K562 (cell line): Measurements from ENCODE around the gene KLF2. TPM values are rescaled to one million over a fixed set of nuclear protein-coding genes. Genes with fewer than 3 reads are reported as not detected.

Source experiments
- ATAC-seq: fragments of 200-7000 bp; cut with Tn5 transposase; 3 replicates; pipeline ENCODE4 v1.9.1; 2020; ENCODE audit warnings: moderate library complexity
- BruUV-seq: library from RNA; stranded (reverse); fragments of 400-500 nt; replicated peaks from 2 replicates; lab custom pipeline; 2021; lab: Mats Ljungman, UMichigan
- CTCF ChIA-PET: fragments of 300-600 bp; formaldehyde crosslinking; extraction: SDS; loops from one replicate; lab custom pipeline; 2021; ENCODE audit warnings: low intra/inter-chr PET ratio; lab: Yijun Ruan, JAX
- POLR2A ChIA-PET: fragments of 300-600, 350-650 bp; sonication (Branson Sonifier 250); formaldehyde crosslinking; extraction: SDS; loops from one replicate; lab custom pipeline; 2021; ENCODE audit warnings: antibody characterized with exemption, inconsistent platforms; lab: Yijun Ruan, JAX
- DNase-seq, 4 experiments: peaks; one replicate each; pipeline versions ENCODE4 v3.0.0 to v3.0.0-alpha.2; 2011 to 2018; ENCODE audit warnings: low spot score in 3 of 4, mixed read lengths in 3 of 4; ENCODE audit errors: extremely low read depth in 1 of 4
- FAIRE-seq: peaks from 2 replicates; lab custom pipeline; 2011; peaks lifted over from hg19 to GRCh38; lab: Jason Lieb, UNC
- H2AFZ ChIP-seq: 2 replicates; pipeline ENCODE4 v1.6.0; 2011; ENCODE audit warnings: low read depth, low read length, control low read depth, inconsistent platforms
- H3K27ac ChIP-seq: fragments of 200-600 bp; 3 replicates; pipeline ENCODE4 v1.8.0; 2011; ENCODE audit warnings: low read depth, mild to moderate bottlenecking, control low read depth, inconsistent platforms, low read length, moderate library complexity, mixed read lengths; ENCODE audit errors: extremely low read depth
- H3K27me3 ChIP-seq, 2 experiments: fragments of 300-600 bp in 1 of 2; 2 replicates in 1 of 2; 3 replicates in 1 of 2; pipeline versions ENCODE4 v1.6.0 to v1.8.0; 2011; ENCODE audit warnings: inconsistent platforms in 2 of 2, low read length in 2 of 2, mild to moderate bottlenecking in 1 of 2, mixed read lengths in 1 of 2, moderate library complexity in 1 of 2; ENCODE audit not compliant: control insufficient read depth in 2 of 2, insufficient read depth in 2 of 2
- H3K36me3 ChIP-seq: fragments of 300-600 bp; 3 replicates; pipeline ENCODE4 v1.8.0; 2011; ENCODE audit warnings: mild to moderate bottlenecking, low read length, inconsistent platforms; ENCODE audit not compliant: control insufficient read depth, insufficient read depth
- H3K4me1 ChIP-seq, 2 experiments: fragments of 200-600 bp in 1 of 2; replicated peaks in 1 of 2; 2 replicates in 1 of 2; 3 replicates in 1 of 2; pipeline versions ENCODE4 v1.5.1 to v1.8.0; 2011; ENCODE audit warnings: inconsistent platforms in 2 of 2, low read length in 2 of 2, mild to moderate bottlenecking in 1 of 2, mixed read lengths in 1 of 2, moderate library complexity in 1 of 2; ENCODE audit not compliant: control insufficient read depth in 2 of 2, insufficient read depth in 2 of 2
- H3K4me2 ChIP-seq: 2 replicates; pipeline ENCODE4 v1.6.1; 2011; ENCODE audit warnings: low read length, control low read depth, inconsistent platforms, mixed read lengths; ENCODE audit not compliant: insufficient read depth
- H3K4me3 ChIP-seq: fragments of 200-600 bp; sonication (generic), shearing (Covaris generic); 2 replicates; pipeline ENCODE4 v1.5.1; 2016; ENCODE audit warnings: control low read depth, inconsistent platforms
- H3K79me2 ChIP-seq: fragments of 200-600 bp; 3 replicates; pipeline ENCODE4 v1.8.0; 2011; ENCODE audit warnings: low read length, inconsistent platforms; ENCODE audit not compliant: control insufficient read depth, insufficient read depth
- H3K9ac ChIP-seq, 2 experiments: 2 replicates each; pipeline versions ENCODE4 v1.6.0 to v1.6.1; 2011; ENCODE audit warnings: low read depth in 2 of 2, low read length in 2 of 2, control low read depth in 1 of 2, inconsistent platforms in 1 of 2, mild to moderate bottlenecking in 1 of 2, mixed read lengths in 1 of 2; ENCODE audit not compliant: insufficient read depth in 1 of 2
- H3K9me1 ChIP-seq: one replicate; pipeline ENCODE4 v1.6.0; 2011; ENCODE audit warnings: inconsistent platforms, mild to moderate bottlenecking, low read length, moderate library complexity; ENCODE audit not compliant: control insufficient read depth, insufficient read depth
- H3K9me3 ChIP-seq: replicated peaks from 2 replicates; pipeline ENCODE4 v1.5.1; 2011; ENCODE audit warnings: low read depth, low read length, inconsistent platforms; ENCODE audit not compliant: control insufficient read depth, insufficient read depth
- H4K20me1 ChIP-seq: replicated peaks from 2 replicates; pipeline ENCODE4 v1.6.1; 2011; ENCODE audit warnings: low read length, inconsistent platforms, mixed read lengths; ENCODE audit not compliant: control insufficient read depth, insufficient read depth
- BRCA1 ChIP-seq, 2 experiments: fragments of 450-650 bp in 1 of 2; sonication (generic) in 1 of 2; formaldehyde crosslinking in 1 of 2; IDR thresholded peaks; 2 replicates each; pipeline versions ENCODE4 v1.5.0 to v1.6.1; 2017 to 2020; ENCODE audit warnings: mild to moderate bottlenecking in 1 of 2, missing genetic modification reagents in 1 of 2
- CBX8 ChIP-seq: fragments of 200-600 bp; sonication (generic); IDR thresholded peaks from 2 replicates; pipeline ENCODE4 v1.6.1; 2012; ENCODE audit warnings: borderline replicate concordance, mixed run types, low read depth, mild to moderate bottlenecking, moderate library complexity, mixed read lengths, low read length, control low read depth, inconsistent platforms; ENCODE audit not compliant: poor library complexity, severe bottlenecking; ENCODE audit errors: extremely low read depth
- CCAR2 ChIP-seq: fragments of 200-400 bp; formaldehyde crosslinking; IDR thresholded peaks from 2 replicates; pipeline ENCODE4 v1.6.1; 2017; ENCODE audit warnings: mild to moderate bottlenecking, low read depth, low read length
- CEBPB ChIP-seq: fragments of 450-650 bp; IDR thresholded peaks from 2 replicates; pipeline ENCODE4 v1.6.1; 2016; ENCODE audit warnings: missing genetic modification characterization, missing compliant biosample characterization
- ETS2 ChIP-seq: IDR thresholded peaks from 2 replicates; pipeline ENCODE4 v1.6.1; 2016; ENCODE audit warnings: borderline replicate concordance, missing genetic modification characterization, mild to moderate bottlenecking, moderate library complexity, missing compliant biosample characterization; ENCODE audit not compliant: poor library complexity, severe bottlenecking
- HLTF ChIP-seq: fragments of 450-650 bp; IDR thresholded peaks from 2 replicates; pipeline ENCODE4 v1.6.1; 2016
- KHSRP ChIP-seq: fragments of 450-650 bp; IDR thresholded peaks from 2 replicates; pipeline ENCODE4 v1.6.1; 2017
- MTA2 ChIP-seq: fragments of 450-650 bp; IDR thresholded peaks from 2 replicates; pipeline ENCODE4 v1.6.1; 2016; ENCODE audit warnings: low read depth
- MTA3 ChIP-seq: fragments of 450-650 bp; formaldehyde crosslinking; IDR thresholded peaks from 2 replicates; pipeline ENCODE4 v1.6.1; 2017; ENCODE audit warnings: mild to moderate bottlenecking, borderline replicate concordance
- NR1H2 ChIP-seq: sonication (generic); formaldehyde crosslinking; IDR thresholded peaks from 2 replicates; pipeline ENCODE4 v1.4.0; 2020; ENCODE audit warnings: mild to moderate bottlenecking, missing genetic modification reagents
- PRPF4 ChIP-seq: fragments of 200-400 bp; formaldehyde crosslinking; IDR thresholded peaks from one replicate; pipeline ENCODE4 v1.6.1; 2017; ENCODE audit warnings: low read length, low read depth, mild to moderate bottlenecking; ENCODE audit not compliant: insufficient read depth, poor library complexity, severe bottlenecking
- RAD51 ChIP-seq: fragments of 450-650 bp; IDR thresholded peaks from 2 replicates; pipeline ENCODE4 v1.7.1; 2016; ENCODE audit warnings: low read depth, mild to moderate bottlenecking, borderline replicate concordance
- SIN3B ChIP-seq: fragments of 450-650 bp; IDR thresholded peaks from 2 replicates; pipeline ENCODE4 v1.6.1; 2017; ENCODE audit warnings: low read depth, mild to moderate bottlenecking, moderate library complexity
- SMAD2 ChIP-seq: fragments of 150-350 bp; IDR thresholded peaks from 2 replicates; pipeline ENCODE4 v1.6.1; 2014; ENCODE audit warnings: low read depth, mild to moderate bottlenecking, low read length
- TCF7L2 ChIP-seq: fragments of 150-350 bp; IDR thresholded peaks from 2 replicates; pipeline ENCODE4 v1.6.1; 2016; ENCODE audit warnings: low read depth, mild to moderate bottlenecking, low read length, moderate library complexity
- ZKSCAN3 ChIP-seq: fragments of 250-450 bp; sonication (Bioruptor Pico); IDR thresholded peaks from 2 replicates; pipeline ENCODE4 v1.4.0; 2020
- whole genome bisulfite sequencing: fragments of 100-300 bp; shearing (Covaris generic); methylation state at CpG from one replicate; pipeline ENCODE4 v1.1.6; 2016; ENCODE audit warnings: low coverage, mixed read lengths; ENCODE audit not compliant: insufficient coverage; ENCODE audit errors: missing lambda C conversion rate; 5-methylcytosine and 5-hydroxymethylcytosine counted together
- in situ Hi-C: fragments of 300-500 bp; cut with MboI; formaldehyde crosslinking; loops from 4 replicates; pipeline ENCODE4 v1.15.0; 2018; ENCODE audit warnings: inconsistent platforms, mixed read lengths
- intact Hi-C: fragments of 100-400 bp; cut with micrococcal nuclease; formaldehyde crosslinking; loops from 2 replicates; pipeline ENCODE4 v1.14.2; 2022
- polyA plus RNA-seq, 8 experiments: library from polyadenylated mRNA; depleted of rRNA in 4 of 8; stranded (reverse) in 5 of 8; unstranded in 3 of 8; fragments of >200 nt; fragmentation: Nextera tagmentation in 2 of 8; fragmentation: Illumina TruSeq in 1 of 8; extraction: Ambion mirVana in 2 of 8; extraction: Trizol in 1 of 8; gene quantifications; 2 replicates each; pipeline versions ENCODE4 v1.2.1 to v1.2.3, GENCODE V29; 2011 to 2014; ENCODE audit warnings: inconsistent platforms in 1 of 8, missing spikeins in 1 of 8
- total RNA-seq, 7 experiments: library from RNA; depleted of rRNA in 6 of 7; stranded (reverse); fragments of >200 nt in 6 of 7; fragmentation: Illumina TruSeq in 2 of 7; extraction: Trizol in 2 of 7; gene quantifications; 2 replicates each; pipeline versions ENCODE4 v1.2.1 to v1.2.3, GENCODE V29; 2011 to 2021; ENCODE audit warnings: low replicate concordance in 1 of 7
- TF ChIP-seq, protein P1 (sequence below): fragments of 450-650 bp; IDR thresholded peaks from 2 replicates; pipeline ENCODE4 v1.6.1; 2016; ENCODE audit warnings: borderline replicate concordance
- TF ChIP-seq, protein P2 (sequence below): IDR thresholded peaks from 3 replicates; pipeline ENCODE4 v1.6.1; 2011; ENCODE audit warnings: borderline replicate concordance, mild to moderate bottlenecking; ENCODE audit not compliant: insufficient read length, insufficient read depth

KLF2 gene
- total and polyA plus RNA-seq, 9 of the 15 experiments (the other 6 are each of a cell fraction or from before 2014, with no cell fraction given): 0.07 to 0.71 TPM; not detected in 7

DNA sequence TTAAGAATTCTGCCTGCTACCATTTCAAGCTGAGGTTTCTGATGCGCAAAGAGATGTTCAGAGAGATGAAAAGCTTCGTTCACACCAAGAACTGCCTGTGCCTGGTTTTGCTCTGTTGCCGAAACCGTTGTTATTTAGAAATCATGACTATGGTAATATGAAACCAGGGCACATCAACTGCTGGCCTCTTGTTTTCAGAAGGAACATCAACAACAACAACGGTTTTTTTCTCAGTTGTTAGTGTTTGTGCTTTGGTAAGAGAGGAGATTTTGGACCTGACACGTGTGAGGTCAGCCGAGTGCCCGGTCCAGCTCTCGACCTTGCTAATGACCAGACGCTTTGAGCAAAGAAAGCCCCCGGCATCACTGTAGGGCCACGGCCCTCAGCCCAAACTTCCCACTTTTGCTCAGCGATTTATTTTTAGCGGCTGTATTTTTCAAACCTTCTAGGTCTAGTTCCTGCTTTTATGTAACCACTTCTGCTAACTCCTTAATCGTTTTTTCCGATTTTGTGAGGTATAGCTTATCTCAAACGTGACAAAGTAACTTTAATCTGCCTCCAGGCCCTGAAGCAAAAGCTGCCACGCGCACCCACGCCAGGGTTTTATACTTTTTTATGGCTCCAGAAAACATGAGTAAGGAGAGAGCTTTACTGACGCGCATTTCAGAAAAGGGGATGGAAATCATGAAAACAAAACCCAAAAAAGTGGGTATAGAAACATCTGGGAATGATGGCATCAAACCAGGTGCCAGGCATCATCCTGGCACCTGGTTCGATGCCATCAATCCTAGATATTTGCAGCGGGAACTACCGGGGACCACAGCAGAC, 42.0 kb downstream of the KLF2 start:
- ATAC-seq (no peak), FAIRE-seq (peak; percentile 61), DNase-seq (no peak)
- no TSS peak for BruUV-seq
- Histone ChIP-seq H3K27me3 (no peaks in the 10 kb centered on the region), H2AFZ (no peak overlapping the region), H3K9ac (no peak overlapping the region), H3K4me2 (no peak overlapping the region), H3K27ac (no peak overlapping the region), H3K9me1 (no peaks in the 10 kb centered on the region), H4K20me1 (peaks cover 7% of the 10 kb centered on the region; the same call in 1 of the 2 replicates), H3K9me3 (no peaks in the 10 kb centered on the region), H3K4me1 (peaks cover 11 to 23% of the 10 kb centered on the region in 2 experiments), H3K36me3 (no peaks in the 10 kb centered on the region; the same call in 2 of the 3 replicates), H3K79me2 (no peaks in the 10 kb centered on the region), H3K4me3 (no peak overlapping the region)
- in situ Hi-C loops: no loop called here
- CTCF ChIA-PET: interaction anchor here (0.6 kb wide), 1 partner anchor 565 kb away, joined by 3 read pairs; no protein-coding TSS in a partner anchor
- 61% methylated on average over 25 of the region's 25 CpGs for WGBS
- intact Hi-C loops: no loop called here
- TF ChIP-seq NR1H2 (CRISPR knock-in tag) (no peak), SIN3B (no peak), CEBPB (tag) (no peak), CCAR2 (no peak), CBX8 (no peak), MTA2 (no peak), KHSRP (no peak), RAD51 (no peak), SMAD2 (no peak), BRCA1 (IDR thresholded peaks at IDR 0.05) (no peak), BRCA1 (CRISPR knock-in tag; IDR thresholded peaks at IDR 0.05) (no peak), TCF7L2 (no peak), HLTF (no peak), PRPF4 (no peak), MTA3 (no peak), ZKSCAN3 (CRISPR knock-in tag) (no peak), ETS2 (no peak)
- TF ChIP-seq, protein P1, sequence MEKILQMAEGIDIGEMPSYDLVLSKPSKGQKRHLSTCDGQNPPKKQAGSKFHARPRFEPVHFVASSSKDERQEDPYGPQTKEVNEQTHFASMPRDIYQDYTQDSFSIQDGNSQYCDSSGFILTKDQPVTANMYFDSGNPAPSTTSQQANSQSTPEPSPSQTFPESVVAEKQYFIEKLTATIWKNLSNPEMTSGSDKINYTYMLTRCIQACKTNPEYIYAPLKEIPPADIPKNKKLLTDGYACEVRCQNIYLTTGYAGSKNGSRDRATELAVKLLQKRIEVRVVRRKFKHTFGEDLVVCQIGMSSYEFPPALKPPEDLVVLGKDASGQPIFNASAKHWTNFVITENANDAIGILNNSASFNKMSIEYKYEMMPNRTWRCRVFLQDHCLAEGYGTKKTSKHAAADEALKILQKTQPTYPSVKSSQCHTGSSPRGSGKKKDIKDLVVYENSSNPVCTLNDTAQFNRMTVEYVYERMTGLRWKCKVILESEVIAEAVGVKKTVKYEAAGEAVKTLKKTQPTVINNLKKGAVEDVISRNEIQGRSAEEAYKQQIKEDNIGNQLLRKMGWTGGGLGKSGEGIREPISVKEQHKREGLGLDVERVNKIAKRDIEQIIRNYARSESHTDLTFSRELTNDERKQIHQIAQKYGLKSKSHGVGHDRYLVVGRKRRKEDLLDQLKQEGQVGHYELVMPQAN: no peak
- TF ChIP-seq, protein P2, sequence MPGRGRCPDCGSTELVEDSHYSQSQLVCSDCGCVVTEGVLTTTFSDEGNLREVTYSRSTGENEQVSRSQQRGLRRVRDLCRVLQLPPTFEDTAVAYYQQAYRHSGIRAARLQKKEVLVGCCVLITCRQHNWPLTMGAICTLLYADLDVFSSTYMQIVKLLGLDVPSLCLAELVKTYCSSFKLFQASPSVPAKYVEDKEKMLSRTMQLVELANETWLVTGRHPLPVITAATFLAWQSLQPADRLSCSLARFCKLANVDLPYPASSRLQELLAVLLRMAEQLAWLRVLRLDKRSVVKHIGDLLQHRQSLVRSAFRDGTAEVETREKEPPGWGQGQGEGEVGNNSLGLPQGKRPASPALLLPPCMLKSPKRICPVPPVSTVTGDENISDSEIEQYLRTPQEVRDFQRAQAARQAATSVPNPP: no peak
- POLR2A ChIA-PET: interaction anchor here (0.8 kb wide), 1 partner anchor 51 kb away, joined by 3 read pairs; no protein-coding TSS in a partner anchor
